HG03135 (cell line): ENCODE results near the gene NGF.

ENCODE experiments used
- ATAC-seq: cut with Tn5 transposase; IDR thresholded peaks from one replicate; pipeline ENCODE4 v1.9.1; 2021; ENCODE audit warnings: mild to moderate bottlenecking, moderate library complexity; ENCODE audit not compliant: unreplicated experiment

Gene NGF

GRCh38 chr1:115240297-115240696, 97.8 kb downstream of the NGF start:
- ATAC-seq: no peak

GRCh38 chr1:115239426-115239825, 98.6 kb downstream of the NGF start:
- ATAC-seq: no peak

- ATAC-seq: no peak
Observed at GRCh38 chr1:115239148-115239422, 99.0 kb downstream of the NGF start.

GRCh38 chr1:115238336-115239147, 99.5 kb downstream of the NGF start:
- ATAC-seq: no peak

- no peak for ATAC-seq
Observed at GRCh38 chr1:115237507-115237906, 100.5 kb downstream of the NGF start.

GRCh38 chr1:115237023-115237422, 101.0 kb downstream of the NGF start:
- no peak for ATAC-seq
